SK-N-MC (cell line): ENCODE data around the gene ADAMTS7.
"Not testable (repeated sequence)": the region's sequence is repeated elsewhere in the genome, so short reads cannot be mapped to it uniquely, and the experiment has no call there.

ENCODE experiments used
- EZH2 ChIP-seq: fragments of 200-600 bp; sonication (generic); IDR thresholded peaks from one replicate; pipeline ENCODE4 v1.6.1; 2017; ENCODE audit warnings: antibody characterized with exemption
- POLR2AphosphoS5 ChIP-seq: IDR thresholded peaks from 2 replicates; pipeline ENCODE4 v1.6.1; 2012; ENCODE audit warnings: mild to moderate bottlenecking, low read depth, low read length, borderline replicate concordance

DNA sequence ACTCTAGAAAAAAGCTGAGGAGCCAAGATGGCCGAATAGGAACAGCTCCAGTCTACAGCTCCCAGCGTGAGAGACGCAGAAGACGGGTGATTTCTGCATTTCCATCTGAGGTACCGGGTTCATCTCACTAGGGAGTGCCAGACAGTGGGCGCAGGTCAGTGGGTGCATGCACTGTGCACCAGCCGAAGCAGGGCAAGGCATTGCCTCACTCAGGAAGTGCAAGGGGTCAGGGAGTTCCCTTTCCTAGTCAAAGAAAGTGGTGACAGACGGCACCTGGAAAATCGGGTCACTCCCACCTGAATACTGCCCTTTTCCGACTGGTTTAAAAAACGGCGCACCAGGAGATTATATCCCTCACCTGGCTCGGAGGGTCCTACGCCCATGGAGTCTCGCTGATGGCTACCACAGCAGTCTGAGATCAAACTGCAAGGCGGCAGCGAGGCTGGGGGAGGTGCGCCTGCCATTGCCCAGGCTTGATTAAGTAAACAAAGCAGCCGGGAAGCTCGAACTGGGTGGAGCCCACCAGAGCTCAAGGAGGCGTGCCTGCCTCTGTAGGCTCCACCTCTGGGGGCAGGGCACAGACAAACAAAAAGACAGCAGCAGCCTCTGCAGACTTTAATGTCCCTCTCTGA is 91.3 kb downstream of the ADAMTS7 start:
- not testable (repeated sequence) for TF ChIP-seq EZH2, POLR2AphosphoS5
